Activated T-cell treated with anti-CD3 and anti-CD28 coated beads for 1 hour (primary cell): ENCODE data around the gene ZNF639.

Experiments
- DNase-seq: peaks from one replicate; pipeline ENCODE4 v3.0.0-alpha.2; 2020; ENCODE audit warnings: low read depth

The ZNF639 gene

DNA sequence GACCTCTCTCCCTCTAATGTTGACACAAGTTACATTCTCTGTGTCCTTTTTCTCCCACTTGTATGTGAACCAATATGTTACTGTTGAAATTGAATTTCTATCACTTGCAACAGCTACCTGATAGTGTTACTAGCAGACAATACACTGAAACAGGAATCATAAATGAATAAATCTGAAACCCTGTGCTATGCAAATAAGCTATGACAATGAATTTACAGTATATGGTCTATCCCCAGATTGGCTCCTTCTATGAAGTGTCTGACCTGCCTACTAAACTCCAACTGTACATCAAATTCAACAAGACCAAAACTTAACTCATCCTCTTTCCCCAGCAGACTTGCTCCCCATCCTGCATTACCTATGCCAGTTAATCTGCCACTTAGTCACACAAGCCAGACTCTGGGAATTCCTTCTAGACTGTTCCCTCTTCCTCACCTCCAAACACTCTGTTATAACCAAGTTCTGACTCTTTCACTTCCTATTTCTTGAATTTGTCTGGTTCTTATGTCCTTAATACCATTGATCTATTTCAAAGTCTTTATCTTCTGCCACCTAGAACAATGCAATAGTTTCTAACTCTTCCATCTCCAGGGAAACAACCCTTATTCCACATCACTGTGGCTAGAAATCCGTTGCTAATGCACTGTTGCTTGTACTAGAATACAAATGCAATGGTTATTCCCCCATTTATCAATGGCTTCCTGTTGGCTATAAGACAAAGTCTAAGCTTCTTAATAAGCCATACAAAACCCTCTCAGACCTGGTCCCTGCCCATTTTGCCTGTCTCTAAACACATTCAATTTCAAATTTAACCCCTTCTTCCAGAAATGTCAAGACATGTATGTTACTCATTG lies 13.4 kb upstream of the ZNF639 start:
- no peak for DNase-seq

DNA sequence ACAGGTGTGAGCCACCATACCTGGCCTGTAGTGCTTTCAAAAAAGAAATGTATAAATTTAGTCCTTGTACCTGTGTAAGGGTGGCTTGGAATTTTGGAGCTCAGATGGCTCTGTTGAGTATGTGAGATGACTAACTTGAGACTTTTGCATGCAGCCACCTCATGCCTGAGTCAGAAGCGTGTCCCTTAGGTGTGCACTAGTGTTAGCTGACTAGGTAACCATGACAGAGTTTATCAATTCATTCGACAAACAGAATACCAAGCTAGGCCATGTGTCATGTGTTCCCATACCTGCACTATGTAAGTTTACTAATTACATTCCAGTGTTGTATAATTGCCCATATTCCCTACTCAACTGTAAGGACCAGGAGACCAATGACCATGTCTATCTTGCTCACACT lies 4.0 kb upstream of the ZNF639 start:
- no peak for DNase-seq

DNA sequence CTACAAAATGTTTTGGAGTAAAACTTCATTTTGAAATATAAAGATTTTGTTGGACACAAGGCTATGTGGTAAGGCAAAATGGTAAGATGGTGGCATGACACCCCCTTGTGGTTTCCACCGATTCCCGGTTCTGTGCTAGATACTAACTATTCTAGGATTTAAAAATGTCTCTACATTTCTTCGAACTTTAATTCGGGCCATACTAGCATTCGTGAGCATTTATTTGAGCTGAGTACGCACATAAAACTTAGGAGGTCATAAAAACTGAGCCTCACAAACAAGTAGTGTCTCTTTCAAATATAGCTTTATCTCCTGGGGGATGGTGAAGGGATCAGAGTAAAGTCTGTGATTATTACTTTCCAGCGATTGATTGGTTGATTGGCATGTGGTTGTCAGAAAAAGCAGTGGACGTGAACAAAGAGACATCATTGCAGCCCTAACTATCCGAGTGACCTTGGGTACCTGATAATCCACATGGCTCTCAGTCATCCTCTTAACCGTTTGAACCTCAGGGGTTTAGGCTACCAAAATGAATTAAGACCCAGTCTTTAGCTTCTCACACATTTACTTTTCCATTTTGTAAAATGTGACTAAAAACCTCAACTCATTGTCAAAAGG lies 1.1 kb upstream of the ZNF639 start:
- DNase-seq, result no peak

DNA sequence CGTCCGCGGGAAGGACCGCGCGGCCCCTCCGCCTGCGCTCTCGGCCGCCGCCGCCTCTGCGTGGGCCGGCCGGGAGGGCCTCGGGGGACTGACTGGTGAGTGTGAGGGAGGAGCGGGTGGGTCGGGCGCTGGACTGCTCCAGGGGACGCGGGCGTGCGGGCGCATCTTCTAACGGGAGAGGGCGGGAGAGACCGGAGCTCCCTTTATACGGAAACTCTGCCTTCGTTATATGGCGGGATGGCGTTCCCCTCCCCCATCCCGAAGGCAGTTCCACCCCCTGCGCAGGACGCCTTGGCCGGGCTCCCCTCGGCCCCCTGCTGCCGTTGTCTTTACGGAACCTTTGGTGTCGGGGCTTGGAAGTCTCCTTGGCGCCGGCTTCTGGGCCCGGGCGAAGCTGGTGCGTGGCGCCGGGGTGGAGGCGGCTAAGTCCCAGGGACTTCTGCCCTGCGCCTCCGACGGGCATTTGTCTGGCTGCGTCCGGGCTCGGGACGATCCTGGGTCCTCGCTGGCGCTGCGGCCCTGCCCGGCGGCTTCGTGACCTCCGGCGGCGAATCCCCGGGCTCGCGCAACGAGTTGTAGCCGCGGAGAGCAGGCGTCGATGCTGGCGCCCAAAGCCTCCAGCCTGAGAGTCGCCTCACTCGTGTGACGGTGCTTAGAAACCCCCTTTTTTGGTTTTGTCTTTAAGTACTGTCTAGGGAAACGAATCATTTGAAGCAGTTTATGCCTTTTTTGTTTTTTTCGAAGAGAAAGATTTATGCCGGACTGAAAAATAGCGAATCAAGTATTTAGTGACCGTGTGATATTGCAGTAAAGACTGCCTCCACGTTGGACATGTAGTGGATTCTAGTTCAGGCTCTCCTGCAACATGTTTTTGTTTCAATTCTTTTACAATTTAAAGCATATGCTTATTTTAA lies 623 bp downstream of the ZNF639 start:
- DNase-seq, result peak; percentile 36

GRCh38 chr3:179324270-179324754 lies 1.5 kb downstream of the ZNF639 start:
- no peak for DNase-seq

- no peak for DNase-seq
Observed at GRCh38 chr3:179330438-179330837, 7.6 kb downstream of the ZNF639 start.

- DNase-seq, result no peak
Observed at GRCh38 chr3:179332240-179332639, 9.4 kb downstream of the ZNF639 start.

DNA sequence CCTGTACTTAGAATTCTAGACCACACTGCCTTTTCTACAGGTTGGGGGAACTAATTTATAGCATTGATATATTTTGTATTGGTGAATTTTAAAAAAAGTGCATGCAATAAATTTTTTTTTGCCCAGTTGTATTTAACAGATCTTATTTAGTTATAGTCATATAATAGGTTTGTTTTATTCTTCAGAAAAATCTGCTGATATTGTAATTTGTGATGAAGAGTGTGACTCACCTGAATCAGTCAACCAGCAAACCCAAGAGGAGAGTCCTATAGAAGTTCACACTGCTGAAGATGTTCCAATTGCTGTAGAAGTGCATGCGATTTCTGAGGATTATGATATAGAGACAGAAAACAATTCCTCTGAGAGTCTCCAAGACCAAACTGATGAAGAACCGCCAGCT lies 10.3 kb downstream of the ZNF639 start:
- no peak for DNase-seq

- DNase-seq, result no peak
Observed at GRCh38 chr3:179336345-179336929, 13.6 kb downstream of the ZNF639 start.

DNA sequence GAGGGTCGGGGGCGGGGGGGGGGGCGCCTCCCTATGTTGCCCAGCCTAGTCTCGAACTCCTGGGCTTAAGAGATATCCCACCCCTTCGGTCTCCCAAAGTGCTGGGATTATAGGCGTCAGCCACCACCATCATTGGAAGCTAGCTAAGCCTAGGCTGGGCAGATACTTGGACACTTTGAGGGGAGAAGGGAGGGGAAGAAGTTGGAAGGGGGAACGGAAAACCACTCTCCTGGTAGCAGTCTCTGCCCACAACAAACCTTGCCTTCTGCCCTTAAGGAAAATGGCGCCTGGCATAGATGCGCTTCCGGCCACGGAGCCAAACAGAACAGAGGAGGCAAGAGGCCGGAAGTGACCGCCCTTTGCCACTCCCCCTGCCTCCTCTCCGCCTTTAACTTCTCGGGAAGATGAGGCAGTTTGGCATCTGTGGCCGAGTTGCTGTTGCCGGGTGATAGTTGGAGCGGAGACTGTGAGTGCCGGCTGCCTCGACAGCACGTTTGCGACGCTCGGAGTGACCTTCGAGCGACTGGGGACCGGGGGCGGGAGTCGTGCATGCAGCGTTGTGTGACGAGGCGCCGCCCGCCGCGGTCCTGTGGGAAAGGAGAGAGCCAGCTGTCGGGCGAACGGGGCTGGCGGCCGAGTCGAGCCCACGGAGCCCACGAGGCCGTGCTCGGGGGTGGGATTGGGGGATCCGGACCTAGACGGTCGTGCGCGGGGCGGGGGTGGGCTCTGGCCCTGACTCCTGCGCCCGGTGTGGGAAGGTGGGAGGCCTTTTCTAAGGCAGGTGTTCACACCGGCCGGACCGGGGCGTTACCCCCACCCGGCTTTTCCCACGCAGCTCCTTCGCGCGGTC lies 24.7 kb downstream of the ZNF639 start, which contains the start of gene MFN1:
MFN1 (plus strand) TSS at position 365 of the 850 bp plus-strand sequence. CDS start 1,143 bp downstream, outside the sequence.
- DNase-seq, result peak; percentile 77

- DNase-seq, result no peak
Observed at GRCh38 chr3:179348325-179349013, 25.6 kb downstream of the ZNF639 start.

DNA sequence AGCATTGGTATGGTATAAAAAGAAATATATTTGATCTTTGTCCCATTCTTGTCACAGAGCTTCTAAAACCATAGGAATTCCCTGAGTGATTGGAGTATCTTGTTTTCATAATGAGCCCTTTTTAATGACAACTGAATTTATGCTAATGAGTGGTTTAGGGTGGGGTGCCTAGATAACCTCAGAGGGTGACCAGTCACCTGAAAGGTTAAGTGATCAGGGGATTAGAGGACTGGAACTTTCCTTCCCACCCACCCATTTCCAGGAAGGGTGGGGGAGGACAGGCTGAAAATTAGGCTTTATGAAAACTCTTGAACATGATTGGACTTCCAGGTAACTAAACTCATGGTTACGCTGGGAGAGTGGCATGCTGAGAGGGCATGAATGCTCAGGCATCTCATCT lies 33.2 kb downstream of the ZNF639 start:
- no peak for DNase-seq

DNA sequence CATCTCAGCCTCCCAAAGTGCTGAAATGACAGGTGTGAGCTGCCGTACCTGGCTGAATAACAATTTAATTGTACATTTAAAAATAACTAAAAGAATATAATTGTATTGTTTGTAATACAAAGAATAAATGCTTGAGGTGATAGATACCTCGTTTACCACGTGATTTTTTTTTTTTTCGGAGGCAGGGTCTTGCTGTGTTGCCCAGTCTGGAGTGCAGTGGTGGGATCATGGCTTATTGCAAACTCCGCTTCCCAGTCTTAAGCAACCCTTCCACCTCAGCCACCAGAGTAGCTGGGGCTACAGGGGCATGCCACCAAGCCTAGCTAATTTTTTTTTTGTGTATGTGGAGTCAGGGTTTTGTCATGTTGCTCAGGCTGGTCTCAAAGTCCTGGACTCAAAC lies 40.5 kb downstream of the ZNF639 start:
- no peak for DNase-seq

DNA sequence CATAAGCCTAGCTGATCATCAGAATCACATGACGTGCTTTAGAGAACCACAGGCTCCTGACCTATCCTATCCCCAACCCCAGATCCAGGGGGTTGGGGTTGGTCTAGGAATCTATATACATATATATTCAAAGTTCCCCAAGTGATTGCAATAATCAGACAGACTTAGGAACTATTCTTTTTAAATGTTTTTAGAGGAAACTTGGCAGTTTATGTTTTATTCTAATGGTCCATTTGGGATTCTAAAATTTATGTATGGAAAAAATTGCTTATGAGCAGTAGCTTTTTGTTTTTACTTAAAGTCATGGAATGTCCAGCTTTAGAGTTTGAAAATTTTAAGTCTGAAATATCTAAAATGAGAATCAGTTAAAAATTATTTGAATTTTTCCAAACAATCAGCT lies 46.8 kb downstream of the ZNF639 start:
- DNase-seq, result no peak

DNA sequence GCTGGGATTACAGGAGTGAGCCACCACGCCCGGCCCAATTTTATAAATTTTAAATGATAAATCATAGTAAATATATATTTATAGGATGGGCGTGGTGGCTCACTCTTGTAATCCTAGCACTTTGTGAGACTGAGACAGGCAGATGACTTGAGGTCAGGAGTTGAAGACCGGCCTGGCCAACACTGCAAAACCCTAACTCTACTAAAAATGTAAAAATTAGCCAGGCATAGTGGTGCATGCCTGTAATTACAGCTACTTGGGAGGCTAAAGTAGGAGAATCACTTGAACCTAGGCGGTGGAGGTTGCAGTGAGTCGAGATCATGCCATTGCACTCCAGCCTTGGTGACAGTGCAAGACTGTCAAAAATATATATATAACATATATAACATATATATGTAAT lies 51.1 kb downstream of the ZNF639 start:
- DNase-seq, result no peak

GRCh38 chr3:179375091-179375999 lies 52.5 kb downstream of the ZNF639 start:
- DNase-seq, result no peak

- DNase-seq, result no peak
Observed at GRCh38 chr3:179376474-179376873, 53.6 kb downstream of the ZNF639 start.
